Measurements from ENCODE around the gene RBBP4. TPM values are rescaled to one million over a fixed set of nuclear protein-coding genes. Genes with fewer than 3 reads are reported as not detected.

Gene RBBP4
- total and polyA plus RNA-seq, 2 experiments from 2014 or later, result 275 to 336 TPM

GRCh38 chr1:32733582-32734321, 82.7 kb downstream of the RBBP4 start:
- no peak overlapping the region for H3K27ac ChIP-seq
- no peak for TF ChIP-seq CTCF (IDR thresholded peaks at IDR 0.05; ENCODE audit: low read depth, low read length)
- peak in 1 of 2 donors; percentile 29 for DNase-seq (ENCODE audit: low read depth in 1 of 2, low spot score in 1 of 2)

More at GRCh38 chr1:32733582-32734321, 82.7 kb downstream of the RBBP4 start:
- no peaks in the 10 kb centered on the region for H3K36me3 ChIP-seq
- no peak overlapping the region for H3K4me3 ChIP-seq
- peaks cover 10% of the 10 kb centered on the region for H3K27me3 ChIP-seq
- H3K9me3 ChIP-seq (ENCODE audit: low read depth), result no peaks in the 10 kb centered on the region
- no peaks in the 10 kb centered on the region for H3K4me1 ChIP-seq (ENCODE audit: low read depth)

Other genes starting within 250 kb of the RBBP4 start
- gene ZBTB8B, start 186.1 kb upstream of the RBBP4 start, total RNA-seq, result 1.8 and 2.1 TPM in 2 replicates
- 0.56 and 0.96 TPM in 2 replicates for gene ZBTB8B, start 186.1 kb upstream of the RBBP4 start, polyA plus RNA-seq
- 3.8 and 5.7 TPM in 2 replicates for gene ZBTB8A, start 111.8 kb upstream of the RBBP4 start, total RNA-seq
- gene ZBTB8A, start 111.8 kb upstream of the RBBP4 start, polyA plus RNA-seq, result 2.6 and 4.4 TPM in 2 replicates
- 31.7 and 37.1 TPM in 2 replicates for gene ZBTB8OS, start 658 bp upstream of the RBBP4 start, total RNA-seq
- 52.0 and 66.8 TPM in 2 replicates for gene ZBTB8OS, start 658 bp upstream of the RBBP4 start, polyA plus RNA-seq
- 2.5 and 4.5 TPM in 2 replicates for gene SYNC, start 51.6 kb downstream of the RBBP4 start, total RNA-seq
- gene SYNC, start 51.6 kb downstream of the RBBP4 start, polyA plus RNA-seq, result 1.2 and 1.6 TPM in 2 replicates
- 77.9 and 80.3 TPM in 2 replicates for gene YARS1, start 166.2 kb downstream of the RBBP4 start, total RNA-seq
- 125 and 167 TPM in 2 replicates for gene YARS1, start 166.2 kb downstream of the RBBP4 start, polyA plus RNA-seq
- gene S100PBP, start 166.4 kb downstream of the RBBP4 start, total RNA-seq, result 23.0 and 40.5 TPM in 2 replicates
- gene S100PBP, start 166.4 kb downstream of the RBBP4 start, polyA plus RNA-seq, result 30.5 and 37.4 TPM in 2 replicates
- 34.2 and 40.7 TPM in 2 replicates for gene FNDC5, start 219.7 kb downstream of the RBBP4 start, total RNA-seq
- 18.0 and 37.4 TPM in 2 replicates for gene FNDC5, start 219.7 kb downstream of the RBBP4 start, polyA plus RNA-seq
- 3.7 TPM in 1 of 2 replicates, not detected in the other for gene HPCA, start 235.3 kb downstream of the RBBP4 start, total RNA-seq
- gene HPCA, start 235.3 kb downstream of the RBBP4 start, polyA plus RNA-seq, result 1.6 TPM in 1 of 2 replicates, not detected in the other